NB4 (cell line): ENCODE data around the gene CSTPP1.

Experiments used
- POLR2A ChIP-seq: IDR thresholded peaks from 2 replicates; pipeline ENCODE4 v1.6.1; 2011; ENCODE audit warnings: mild to moderate bottlenecking; ENCODE audit not compliant: insufficient read length; ENCODE audit errors: extremely low read depth
- TF ChIP-seq, protein P1 (sequence below): IDR thresholded peaks from one replicate; pipeline ENCODE4 v1.5.1; 2012; ENCODE audit warnings: low read depth, low read length
- TF ChIP-seq, protein P2 (sequence below): IDR thresholded peaks from 2 replicates; pipeline ENCODE4 v1.6.1; 2011; ENCODE audit warnings: low read depth, low read length

DNA sequence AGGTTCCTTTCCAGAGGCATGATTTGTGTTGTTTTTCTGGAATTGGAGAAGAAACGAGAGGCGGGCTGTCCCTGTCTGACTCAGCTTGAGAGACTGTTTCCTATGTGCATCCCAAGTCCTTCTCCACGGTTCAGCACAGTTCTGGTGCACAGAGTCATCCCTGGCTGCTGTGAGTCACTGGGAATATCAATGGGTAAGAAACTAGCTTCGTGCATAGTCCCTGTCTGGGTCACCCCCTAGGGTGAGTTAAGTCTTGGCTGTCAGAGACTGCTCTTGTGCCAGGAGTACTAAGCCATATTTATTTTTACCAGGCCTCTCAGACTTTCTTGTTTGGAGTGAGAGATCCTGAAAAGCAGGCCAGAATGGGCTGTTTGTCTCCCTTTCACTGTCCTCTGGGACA is 15.8 kb upstream of the CSTPP1 start:
- TF ChIP-seq, protein P1, sequence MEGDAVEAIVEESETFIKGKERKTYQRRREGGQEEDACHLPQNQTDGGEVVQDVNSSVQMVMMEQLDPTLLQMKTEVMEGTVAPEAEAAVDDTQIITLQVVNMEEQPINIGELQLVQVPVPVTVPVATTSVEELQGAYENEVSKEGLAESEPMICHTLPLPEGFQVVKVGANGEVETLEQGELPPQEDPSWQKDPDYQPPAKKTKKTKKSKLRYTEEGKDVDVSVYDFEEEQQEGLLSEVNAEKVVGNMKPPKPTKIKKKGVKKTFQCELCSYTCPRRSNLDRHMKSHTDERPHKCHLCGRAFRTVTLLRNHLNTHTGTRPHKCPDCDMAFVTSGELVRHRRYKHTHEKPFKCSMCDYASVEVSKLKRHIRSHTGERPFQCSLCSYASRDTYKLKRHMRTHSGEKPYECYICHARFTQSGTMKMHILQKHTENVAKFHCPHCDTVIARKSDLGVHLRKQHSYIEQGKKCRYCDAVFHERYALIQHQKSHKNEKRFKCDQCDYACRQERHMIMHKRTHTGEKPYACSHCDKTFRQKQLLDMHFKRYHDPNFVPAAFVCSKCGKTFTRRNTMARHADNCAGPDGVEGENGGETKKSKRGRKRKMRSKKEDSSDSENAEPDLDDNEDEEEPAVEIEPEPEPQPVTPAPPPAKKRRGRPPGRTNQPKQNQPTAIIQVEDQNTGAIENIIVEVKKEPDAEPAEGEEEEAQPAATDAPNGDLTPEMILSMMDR, result no peak
- TF ChIP-seq POLR2A, result no peak
- TF ChIP-seq, protein P2, sequence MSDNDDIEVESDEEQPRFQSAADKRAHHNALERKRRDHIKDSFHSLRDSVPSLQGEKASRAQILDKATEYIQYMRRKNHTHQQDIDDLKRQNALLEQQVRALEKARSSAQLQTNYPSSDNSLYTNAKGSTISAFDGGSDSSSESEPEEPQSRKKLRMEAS, result no peak
